Measurements from ENCODE around the gene CAPN5.
A peak's percentile ranks its signal among the peaks of the same experiment; 100 is the strongest.

CAPN5 gene

GRCh38 chr11:77129069-77129841, 62.5 kb downstream of the CAPN5 start:
- no peak for DNase-seq (ENCODE audit: low read depth)
- no peak overlapping the region for H3K4me3 ChIP-seq (ENCODE audit: low read length)
- TF ChIP-seq, protein P1, sequence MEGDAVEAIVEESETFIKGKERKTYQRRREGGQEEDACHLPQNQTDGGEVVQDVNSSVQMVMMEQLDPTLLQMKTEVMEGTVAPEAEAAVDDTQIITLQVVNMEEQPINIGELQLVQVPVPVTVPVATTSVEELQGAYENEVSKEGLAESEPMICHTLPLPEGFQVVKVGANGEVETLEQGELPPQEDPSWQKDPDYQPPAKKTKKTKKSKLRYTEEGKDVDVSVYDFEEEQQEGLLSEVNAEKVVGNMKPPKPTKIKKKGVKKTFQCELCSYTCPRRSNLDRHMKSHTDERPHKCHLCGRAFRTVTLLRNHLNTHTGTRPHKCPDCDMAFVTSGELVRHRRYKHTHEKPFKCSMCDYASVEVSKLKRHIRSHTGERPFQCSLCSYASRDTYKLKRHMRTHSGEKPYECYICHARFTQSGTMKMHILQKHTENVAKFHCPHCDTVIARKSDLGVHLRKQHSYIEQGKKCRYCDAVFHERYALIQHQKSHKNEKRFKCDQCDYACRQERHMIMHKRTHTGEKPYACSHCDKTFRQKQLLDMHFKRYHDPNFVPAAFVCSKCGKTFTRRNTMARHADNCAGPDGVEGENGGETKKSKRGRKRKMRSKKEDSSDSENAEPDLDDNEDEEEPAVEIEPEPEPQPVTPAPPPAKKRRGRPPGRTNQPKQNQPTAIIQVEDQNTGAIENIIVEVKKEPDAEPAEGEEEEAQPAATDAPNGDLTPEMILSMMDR (IDR thresholded peaks at IDR 0.05; ENCODE audit: insufficient read depth, low read depth, low read length, missing control alignments): no peak

GRCh38 chr11:77129842-77130756, 63.3 kb downstream of the CAPN5 start:
- no peak overlapping the region for H3K4me3 ChIP-seq (ENCODE audit: low read length)
- TF ChIP-seq, protein P1 (IDR thresholded peaks at IDR 0.05; ENCODE audit: insufficient read depth, low read depth, low read length, missing control alignments): no peak
- no peak for DNase-seq (ENCODE audit: low read depth)

DNA sequence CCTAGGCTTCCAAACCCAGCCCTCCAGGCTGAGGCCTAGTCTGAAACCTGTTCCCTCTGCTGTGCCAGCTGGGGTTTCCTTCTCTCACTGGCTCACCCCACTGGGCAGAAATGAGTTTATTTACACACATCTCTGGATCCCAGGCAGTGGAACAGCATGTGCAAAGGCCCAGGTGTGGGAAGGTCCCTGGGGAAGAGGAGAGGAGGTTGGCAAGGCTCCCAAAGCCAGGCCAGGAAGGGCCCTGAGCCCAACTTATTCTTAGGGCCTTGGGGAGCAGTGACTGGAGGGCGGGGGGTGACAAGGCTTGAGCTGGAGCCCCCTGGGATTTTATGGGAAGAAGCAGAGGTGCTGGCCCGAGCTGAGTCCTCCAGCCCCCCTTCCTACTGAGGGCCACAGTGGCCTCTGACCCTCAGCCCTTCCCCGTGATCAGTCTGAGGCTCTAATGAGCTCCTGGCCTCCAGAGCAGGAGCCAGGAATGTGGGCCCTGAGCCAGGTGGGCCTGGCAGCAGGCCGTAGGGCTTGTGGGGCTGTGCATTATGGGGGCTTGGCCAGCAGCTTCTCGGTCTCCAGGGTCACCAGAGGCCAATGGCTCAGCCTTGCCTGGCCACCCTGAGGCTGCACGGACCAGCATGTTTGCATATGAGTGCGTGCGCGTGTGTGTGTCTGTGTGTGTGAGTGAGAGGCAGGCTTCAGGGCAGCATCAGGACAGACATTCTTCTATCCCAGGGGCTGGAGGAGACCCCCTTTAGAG, 64.2 kb downstream of the CAPN5 start:
- TF ChIP-seq, protein P1 (IDR thresholded peaks at IDR 0.05; ENCODE audit: insufficient read depth, low read depth, low read length, missing control alignments): no peak
- no peak for DNase-seq (ENCODE audit: low read depth)
- H3K4me3 ChIP-seq (ENCODE audit: low read length): no peak overlapping the region

- no peak overlapping the region for H3K4me3 ChIP-seq (ENCODE audit: low read length)
- TF ChIP-seq, protein P1 (IDR thresholded peaks at IDR 0.05; ENCODE audit: insufficient read depth, low read depth, low read length, missing control alignments): no peak
- DNase-seq (ENCODE audit: low read depth): no peak
Measured at GRCh38 chr11:77131560-77131959, 64.8 kb downstream of the CAPN5 start.

DNA sequence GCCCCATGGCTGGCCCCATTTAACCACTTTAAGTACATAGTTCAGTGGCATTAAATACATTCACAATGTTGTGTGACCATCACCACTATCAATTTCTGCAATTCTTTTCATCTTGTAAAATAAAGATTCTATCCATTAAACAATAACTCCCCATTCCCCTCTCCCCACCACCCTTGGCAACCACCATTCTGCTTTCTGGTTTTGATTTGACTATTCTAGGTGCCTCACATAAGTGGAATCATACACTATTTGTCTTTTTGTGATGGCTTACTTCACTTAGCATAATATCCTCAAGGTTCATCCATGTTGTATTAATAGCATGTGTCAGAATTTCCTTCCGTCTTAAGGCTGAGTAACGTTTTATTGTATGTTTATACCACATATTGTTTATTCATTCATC, 68.3 kb downstream of the CAPN5 start:
- H3K4me3 ChIP-seq (ENCODE audit: low read length): no peak overlapping the region
- TF ChIP-seq, protein P1 (IDR thresholded peaks at IDR 0.05; ENCODE audit: insufficient read depth, low read depth, low read length, missing control alignments): no peak
- no peak for DNase-seq (ENCODE audit: low read depth)

- peak; percentile 74 for DNase-seq (ENCODE audit: low read depth)
- no peak overlapping the region for H3K4me3 ChIP-seq (ENCODE audit: low read length)
- TF ChIP-seq, protein P1 (IDR thresholded peaks at IDR 0.05; ENCODE audit: insufficient read depth, low read depth, low read length, missing control alignments): no peak
Measured at GRCh38 chr11:77136074-77136473, 69.3 kb downstream of the CAPN5 start.

Data from epithelial cell of esophagus (primary cell).